ENCODE data around the gene KCNAB2.

KCNAB2 gene

DNA sequence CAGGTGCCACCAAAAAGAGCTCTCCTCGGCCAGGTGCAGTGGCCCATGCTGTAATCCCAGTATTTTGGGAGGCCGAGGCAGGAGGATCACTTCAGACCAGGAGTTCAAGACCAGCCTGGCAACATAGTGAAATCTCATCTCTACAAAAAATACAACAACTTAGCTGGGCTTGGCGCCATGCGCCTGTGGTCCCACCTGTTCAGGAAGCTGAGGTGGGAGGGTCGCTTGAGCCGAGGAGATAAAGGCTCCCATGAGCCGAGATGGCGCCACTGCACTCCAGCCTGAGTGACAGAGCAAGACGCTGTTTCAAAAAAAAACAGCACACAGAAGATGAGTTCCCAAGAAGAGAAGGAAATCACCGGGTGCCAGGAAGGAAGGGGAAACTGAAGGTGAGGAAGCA is 67.4 kb downstream of the KCNAB2 start:
- DNase-seq, result no peak

DNA sequence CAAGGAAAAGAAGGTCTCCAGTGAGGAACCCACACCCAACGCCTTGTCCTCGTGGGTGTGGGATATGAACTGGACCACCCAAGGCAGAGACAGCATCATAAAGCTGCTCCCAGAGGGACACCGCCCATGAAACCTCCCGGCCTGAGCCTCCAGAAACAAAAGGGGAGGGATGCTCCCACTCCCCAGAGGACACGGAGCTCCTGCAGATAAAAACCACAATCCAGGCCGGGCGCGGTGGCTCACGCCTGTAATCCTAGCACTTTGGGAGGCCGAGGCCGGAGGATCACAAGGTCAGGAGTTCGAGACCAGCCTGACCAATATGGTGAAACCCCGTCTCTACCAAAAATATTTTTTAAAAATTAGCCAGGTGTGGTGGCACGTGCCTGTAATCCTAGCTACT is 68.1 kb downstream of the KCNAB2 start:
- DNase-seq, result no peak

GRCh38 chr1:6116137-6116536 is 70.4 kb downstream of the KCNAB2 start:
- DNase-seq, result no peak

- no peak for DNase-seq
These were observed 71.4 kb downstream of the KCNAB2 start for GRCh38 chr1:6117064-6117463.

GRCh38 chr1:6117624-6118023 is 71.9 kb downstream of the KCNAB2 start:
- no peak for DNase-seq

DNA sequence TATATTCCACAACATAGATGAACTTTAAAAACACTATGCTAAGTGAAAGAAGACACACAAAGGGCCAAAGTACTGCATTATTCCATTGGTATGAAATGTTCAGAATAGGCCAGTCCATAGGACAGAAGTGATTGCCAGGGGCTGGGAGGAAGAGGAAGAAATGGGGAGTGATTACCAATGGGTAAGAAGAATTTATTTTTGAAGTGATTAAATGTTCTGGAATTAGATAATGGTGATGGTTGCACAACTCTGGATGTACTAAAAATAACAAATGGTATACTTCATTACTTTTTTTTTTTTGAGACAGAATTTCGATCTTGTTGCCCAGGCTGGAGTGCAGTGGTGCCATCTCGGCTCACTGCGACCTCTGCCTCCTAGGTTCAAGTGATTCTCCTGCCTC is 72.7 kb downstream of the KCNAB2 start:
- DNase-seq, result no peak

DNA sequence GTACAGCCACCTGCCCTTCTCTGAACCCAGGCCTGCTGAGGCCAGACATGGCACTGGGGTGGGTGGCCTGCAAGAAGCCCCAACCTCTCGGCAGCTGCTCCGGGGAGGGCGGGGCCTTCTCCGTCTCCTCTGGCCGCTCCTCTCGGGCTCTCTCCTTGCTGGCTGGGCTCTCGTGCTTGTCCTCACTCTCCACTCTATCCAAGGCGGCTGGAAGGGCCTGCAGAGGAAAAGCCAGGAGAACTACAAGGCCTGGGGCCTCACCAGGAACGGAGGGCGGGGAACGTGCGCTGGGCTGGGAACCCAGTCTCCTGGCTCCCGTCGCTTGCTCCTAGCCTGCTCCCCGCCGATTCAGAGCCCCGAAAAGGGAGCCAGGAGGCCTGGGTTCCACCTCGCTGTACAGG is 75.3 kb downstream of the KCNAB2 start:
- DNase-seq, result no peak

DNA sequence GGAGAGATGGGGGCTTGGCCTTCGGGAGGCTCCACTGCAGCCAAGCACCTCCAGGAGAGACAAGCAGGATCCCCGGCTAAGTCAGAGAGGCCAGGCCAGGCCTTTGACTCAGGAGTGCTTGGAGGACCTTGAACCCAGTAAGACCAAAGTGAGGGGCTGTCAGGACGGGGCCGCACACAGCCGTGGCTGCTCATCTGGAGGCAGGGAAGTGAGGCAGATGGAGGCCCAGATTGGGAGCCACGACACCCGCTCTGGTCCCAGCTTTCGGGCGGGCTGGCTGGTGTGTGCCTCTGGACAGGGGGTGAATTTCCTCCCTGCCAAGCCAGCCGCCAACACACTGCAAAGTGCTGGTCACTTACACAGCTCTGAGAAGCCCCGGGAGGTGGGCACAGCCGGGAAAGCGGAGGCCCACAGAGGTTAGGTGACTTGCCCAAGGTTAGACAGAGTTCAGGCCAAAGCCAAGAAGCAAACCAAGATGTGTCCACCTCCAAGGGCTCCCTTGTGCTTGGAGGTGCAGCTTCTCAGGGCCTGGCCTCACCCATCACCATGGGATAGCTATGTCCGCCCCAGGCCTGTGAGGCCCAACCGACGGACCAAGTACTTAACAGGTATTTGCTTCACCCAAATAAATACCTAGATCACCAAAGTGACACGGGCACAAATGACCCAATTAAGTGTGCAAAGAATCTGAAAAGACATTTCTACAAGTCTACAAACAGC is 76.1 kb downstream of the KCNAB2 start:
- DNase-seq, result no peak

DNA sequence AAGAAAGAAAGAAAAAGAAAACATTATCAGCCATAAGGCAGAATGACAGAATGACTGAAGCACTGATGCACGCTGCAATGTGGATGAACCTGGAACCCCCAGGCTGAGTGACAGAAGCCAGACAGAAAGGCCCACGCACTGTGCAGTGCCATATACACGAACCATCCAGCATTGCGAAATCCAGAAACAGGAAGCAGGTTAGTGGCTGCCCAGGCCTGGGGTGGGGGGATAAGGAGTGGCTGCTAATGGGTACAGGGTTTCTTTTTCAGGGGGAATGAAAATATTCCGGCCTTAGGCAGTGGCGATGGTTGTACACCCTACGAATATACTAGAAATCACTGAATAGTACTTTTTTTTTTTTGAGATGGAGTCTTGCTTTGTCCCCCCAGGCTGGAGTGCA is 77.4 kb downstream of the KCNAB2 start:
- DNase-seq, result no peak

DNA sequence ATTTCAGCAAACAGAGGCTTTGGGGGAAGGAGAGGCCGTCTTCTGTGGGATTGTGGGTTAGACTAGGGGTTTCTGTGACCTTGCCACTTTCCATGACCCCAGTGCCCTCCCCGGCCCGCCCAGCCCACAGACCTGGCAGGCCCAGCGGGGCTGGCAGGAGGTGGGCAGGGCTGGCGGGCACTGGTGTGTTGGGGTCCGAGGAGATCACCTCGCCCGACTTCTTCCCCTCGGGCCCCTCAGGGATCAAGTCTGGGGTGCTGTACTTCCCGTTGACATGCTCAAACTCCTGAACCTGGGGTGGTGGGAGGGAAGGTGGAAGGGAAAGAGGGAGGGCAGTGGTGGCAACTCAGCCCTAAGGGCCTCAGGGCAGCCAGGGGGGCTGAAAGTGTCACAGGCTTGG is 78.1 kb downstream of the KCNAB2 start:
- DNase-seq, result no peak

DNA sequence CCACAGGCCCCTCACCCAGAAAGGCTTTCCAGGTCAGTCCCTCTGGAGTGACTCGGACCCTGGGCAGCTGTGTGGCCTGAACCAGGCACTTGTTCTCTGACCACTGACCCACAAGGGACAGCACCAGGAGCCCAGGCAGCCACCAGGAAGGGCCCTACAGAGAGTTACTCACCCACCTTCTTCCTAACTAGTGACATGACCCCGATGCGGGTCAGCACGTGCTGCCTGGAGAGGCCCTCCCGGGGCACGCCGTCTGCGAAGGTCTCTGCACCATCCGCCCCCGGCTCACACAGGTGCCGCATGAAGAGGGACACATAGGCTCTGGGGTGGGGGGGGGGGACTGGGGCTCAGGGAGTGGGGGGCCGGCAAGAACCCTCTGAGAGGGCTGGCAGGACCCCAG is 78.7 kb downstream of the KCNAB2 start:
- no peak for DNase-seq

GRCh38 chr1:6124746-6125365 is 79.2 kb downstream of the KCNAB2 start:
- DNase-seq, result no peak

DNA sequence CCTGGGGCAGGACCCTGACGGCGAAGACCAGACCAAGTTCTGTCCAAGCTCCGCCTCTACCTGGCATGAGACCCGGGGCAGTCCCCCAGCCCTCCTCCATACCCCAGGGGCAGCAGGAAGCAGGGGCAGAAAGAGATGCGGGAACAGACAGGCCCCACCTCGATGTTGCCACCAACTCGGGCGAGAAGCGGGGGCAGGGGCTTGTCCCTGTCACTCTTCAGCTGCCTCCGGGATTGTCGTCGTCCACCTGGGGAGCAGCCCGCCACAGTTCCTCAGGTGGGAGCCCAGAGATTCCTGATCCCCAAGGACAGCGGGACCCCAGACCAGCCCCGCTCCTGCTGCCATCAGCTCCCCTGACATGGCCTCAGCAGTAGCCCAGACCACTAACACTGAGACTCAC is 79.7 kb downstream of the KCNAB2 start:
- peak; percentile 23 for DNase-seq

DNA sequence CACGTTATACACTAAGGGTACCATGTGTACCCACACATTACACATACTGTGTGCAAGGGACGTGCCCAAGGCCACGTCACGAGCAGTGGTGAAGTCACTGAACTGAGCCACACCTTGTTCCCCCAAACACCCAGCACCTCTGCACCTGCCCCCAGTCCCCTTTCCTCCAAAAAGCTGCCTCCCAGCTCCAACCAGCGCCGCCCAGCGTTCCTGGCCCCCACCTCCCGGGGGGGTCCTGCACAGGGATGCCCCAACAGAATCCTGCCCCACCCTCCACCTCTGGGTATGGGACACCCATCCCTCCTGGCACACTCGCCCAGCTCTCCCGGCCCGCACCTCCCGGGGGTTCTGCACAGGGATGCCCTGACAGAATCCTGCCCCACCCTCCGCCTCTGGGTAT is 80.3 kb downstream of the KCNAB2 start:
- DNase-seq, result peak; percentile 17

DNA sequence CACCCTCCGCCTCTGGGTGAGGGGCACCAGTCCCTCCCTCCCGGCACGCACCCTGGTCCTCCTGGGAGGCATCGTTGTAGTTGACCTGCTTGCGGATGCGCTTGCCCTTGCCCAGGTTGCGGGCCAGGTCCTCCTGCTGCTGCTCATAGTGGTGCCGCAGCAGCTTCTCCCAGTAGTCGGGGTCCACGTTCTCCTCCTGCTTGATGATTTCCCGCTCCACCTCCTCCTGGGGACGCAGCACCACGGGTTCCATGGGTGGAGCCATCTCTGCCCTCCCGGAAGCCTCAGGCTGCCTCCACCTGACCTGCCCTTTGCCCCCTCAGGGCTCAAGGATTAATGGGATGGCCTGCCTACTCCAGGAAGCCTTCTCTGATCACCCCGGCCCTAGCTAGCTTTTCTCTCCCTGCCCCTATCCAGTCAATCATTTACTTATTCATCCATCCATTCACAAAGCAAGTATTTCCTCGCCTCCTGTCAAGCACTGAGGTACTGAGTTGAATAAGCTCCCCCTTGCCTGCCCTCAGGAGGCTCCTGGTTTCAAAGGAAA is 80.9 kb downstream of the KCNAB2 start:
- peak; percentile 6 for DNase-seq

GRCh38 chr1:6127587-6128163 is 82.0 kb downstream of the KCNAB2 start:
- peak; percentile 74 for DNase-seq

DNA sequence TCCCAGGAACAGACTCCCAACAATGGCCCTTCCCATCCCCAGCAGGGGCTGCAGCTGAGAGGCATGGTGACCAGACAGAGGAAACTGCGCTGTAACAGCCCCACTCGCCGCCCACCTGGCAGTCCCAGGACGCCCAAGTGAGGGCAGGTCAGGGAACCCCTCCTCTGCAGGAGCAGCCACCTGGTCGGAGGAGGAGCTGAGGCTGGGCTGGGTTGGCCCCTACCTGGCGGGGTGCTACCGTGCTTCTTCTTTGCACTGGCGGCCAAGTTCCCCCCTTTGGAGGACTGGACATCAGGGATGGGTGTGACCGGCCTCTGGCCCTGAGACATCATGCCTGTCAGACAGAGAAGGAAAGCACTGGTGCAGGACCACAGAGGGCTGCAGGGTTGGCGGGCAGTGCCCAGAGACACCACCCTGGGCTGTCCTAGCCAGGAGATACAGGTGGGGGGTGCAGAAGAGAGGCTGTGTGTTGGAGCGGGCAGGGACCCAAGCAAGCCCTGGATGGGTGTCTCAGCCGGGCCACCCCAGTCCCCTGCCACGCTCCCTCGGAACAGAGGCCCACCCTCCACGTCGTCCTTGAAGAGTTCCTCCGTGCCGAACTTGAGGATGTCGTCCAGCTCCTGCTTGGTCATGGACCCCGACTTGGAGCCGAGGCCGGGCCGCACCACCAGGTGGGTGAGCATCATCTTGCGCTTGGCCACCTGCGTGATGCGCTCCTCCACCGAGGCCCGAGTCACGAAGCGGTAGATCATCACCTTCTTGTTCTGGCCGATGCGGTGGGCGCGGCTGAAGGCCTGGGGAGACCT is 82.8 kb downstream of the KCNAB2 start:
- DNase-seq, result peak; percentile 39

GRCh38 chr1:6129313-6129712 is 83.6 kb downstream of the KCNAB2 start:
- DNase-seq, result peak; percentile 30

DNA sequence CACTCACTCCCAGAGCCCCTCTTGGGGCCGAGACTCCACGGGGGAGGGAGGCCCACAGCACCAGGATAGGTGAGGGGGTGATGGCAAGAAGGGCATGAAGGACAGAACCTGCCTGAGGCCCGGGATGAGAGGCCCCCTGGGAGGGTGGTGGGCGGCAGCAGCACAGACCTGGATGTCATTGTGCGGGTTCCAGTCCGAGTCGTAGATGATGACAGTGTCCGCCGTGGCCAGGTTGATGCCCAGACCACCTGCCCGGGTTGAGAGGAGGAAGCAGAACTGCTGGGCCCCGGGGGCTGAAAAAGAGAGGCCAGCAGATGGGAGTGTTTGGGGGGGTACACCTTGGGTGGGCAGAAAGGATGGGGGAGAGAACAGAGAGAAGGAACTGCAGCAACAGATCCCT is 84.3 kb downstream of the KCNAB2 start:
- peak; percentile 21 for DNase-seq

GRCh38 chr1:6130596-6130995 is 84.9 kb downstream of the KCNAB2 start:
- DNase-seq, result peak; percentile 23

GRCh38 chr1:6131561-6131960 is 85.9 kb downstream of the KCNAB2 start:
- peak; percentile 11 for DNase-seq

GRCh38 chr1:6133146-6133895 is 87.6 kb downstream of the KCNAB2 start:
- peak; percentile 10 for DNase-seq

- peak; percentile 4 for DNase-seq
These were observed 88.5 kb downstream of the KCNAB2 start for GRCh38 chr1:6134206-6134605.
